ENCODE results near the gene TRAFD1.

TRAFD1 gene

DNA sequence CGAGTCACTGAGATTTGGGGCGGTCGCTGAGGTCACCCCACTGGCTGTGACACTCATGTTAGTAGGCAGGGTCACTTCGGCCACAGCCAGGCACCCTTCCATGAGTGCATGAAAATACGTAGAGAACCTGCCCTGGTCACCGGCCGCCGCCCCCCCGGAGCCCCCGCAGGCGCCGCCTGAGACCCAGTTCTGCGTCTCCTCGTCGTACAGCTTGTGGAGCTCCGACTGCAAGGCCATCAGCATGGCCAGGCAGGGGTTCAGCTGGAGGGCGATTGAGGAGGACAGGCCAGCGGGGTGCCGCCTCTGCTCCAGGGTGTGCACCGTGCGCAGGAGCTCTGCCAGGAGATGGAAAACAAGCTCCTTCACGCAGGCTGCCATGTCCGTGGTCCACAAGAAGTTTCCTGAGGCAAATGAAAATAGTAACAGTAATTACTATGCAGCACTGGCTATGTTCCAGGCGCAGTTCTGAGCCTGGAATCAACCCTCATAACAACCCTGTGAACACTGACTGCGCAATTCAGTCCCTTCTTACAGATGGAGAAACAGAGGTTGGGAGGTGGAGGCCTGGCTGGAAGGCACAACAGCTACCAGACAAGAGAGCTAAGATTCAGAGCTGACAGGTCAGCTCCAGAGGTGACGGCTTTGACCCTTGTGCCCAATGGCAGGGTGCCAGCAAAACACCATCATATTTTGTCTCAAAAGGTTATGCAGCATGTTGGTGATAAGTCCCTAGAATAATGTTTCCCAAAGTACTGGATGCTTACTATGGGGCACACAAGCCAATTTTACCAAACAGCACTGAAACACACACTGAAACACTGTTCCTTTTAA is 59.9 kb downstream of the TRAFD1 start:
- Histone ChIP-seq H3F3A (ENCODE audit: insufficient read depth) (no peaks in the 10 kb centered on the region), H3K27ac (ENCODE audit: low read depth, low read length) (no peak overlapping the region), H4K20me1 (ENCODE audit: low read depth, low read length) (no peaks in the 10 kb centered on the region), H3K27me3 (ENCODE audit: low read length) (no peaks in the 10 kb centered on the region), H2AFZ (ENCODE audit: low read depth, low read length, severe bottlenecking) (no peak overlapping the region), H3K4me3 (ENCODE audit: insufficient read depth, low read length, poor library complexity, severe bottlenecking) (no peak overlapping the region), H3K36me3 (ENCODE audit: low read length) (peaks cover 3% of the 10 kb centered on the region; the same call in 1 of the 2 replicates), H3K9me2 (replicated peaks; ENCODE audit: insufficient read depth, low read length) (no peaks in the 10 kb centered on the region), H3K79me2 (ENCODE audit: insufficient read depth, low read length) (no peaks in the 10 kb centered on the region), H3K4me2 (ENCODE audit: low read depth, low read length, poor library complexity, severe bottlenecking) (no peak overlapping the region), H3K9ac (ENCODE audit: low read length) (no peak overlapping the region), H3K9me3 (ENCODE audit: insufficient read depth, low read length) (no peaks in the 10 kb centered on the region)
- no peak for TF ChIP-seq EZH2phosphoT487 (conservative IDR thresholded peaks at IDR 0.05; ENCODE audit: low read length)
- TF ChIP-seq, protein P1, sequence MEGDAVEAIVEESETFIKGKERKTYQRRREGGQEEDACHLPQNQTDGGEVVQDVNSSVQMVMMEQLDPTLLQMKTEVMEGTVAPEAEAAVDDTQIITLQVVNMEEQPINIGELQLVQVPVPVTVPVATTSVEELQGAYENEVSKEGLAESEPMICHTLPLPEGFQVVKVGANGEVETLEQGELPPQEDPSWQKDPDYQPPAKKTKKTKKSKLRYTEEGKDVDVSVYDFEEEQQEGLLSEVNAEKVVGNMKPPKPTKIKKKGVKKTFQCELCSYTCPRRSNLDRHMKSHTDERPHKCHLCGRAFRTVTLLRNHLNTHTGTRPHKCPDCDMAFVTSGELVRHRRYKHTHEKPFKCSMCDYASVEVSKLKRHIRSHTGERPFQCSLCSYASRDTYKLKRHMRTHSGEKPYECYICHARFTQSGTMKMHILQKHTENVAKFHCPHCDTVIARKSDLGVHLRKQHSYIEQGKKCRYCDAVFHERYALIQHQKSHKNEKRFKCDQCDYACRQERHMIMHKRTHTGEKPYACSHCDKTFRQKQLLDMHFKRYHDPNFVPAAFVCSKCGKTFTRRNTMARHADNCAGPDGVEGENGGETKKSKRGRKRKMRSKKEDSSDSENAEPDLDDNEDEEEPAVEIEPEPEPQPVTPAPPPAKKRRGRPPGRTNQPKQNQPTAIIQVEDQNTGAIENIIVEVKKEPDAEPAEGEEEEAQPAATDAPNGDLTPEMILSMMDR (IDR thresholded peaks at IDR 0.05; ENCODE audit: insufficient read depth, low read length, poor library complexity, severe bottlenecking): no peak

DNA sequence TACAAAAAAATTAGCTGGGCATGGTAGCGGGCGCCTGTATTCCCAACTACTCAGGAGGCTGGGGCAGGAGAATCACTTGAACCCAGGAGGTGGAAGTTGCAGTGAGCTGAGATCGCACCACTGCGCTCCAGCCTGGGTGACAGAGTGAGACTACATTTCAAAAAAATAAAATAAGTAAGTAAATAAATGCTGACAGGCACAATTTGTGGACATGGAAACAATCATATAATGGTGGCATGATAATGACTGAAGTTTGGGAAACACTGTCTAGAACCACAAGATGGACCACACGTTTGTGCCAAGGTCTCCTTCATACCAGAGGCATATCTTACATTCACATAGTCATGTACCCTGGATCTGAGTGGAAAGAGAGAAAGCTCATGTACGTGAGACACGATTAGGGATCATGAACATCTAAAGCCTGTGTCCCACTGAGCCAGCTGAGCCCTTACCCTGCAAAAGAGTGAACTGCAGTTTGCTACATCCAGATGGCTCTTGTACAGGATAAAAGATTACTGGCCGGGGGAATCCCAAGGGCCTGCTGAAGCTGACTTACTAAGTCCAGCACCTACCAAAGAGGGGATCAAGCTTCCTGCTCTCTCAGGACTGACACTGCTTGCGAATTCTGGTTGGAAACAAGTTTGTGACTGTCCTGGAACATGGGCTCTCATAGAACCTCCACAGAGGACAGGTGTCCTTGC is 62.9 kb downstream of the TRAFD1 start:
- H3K9ac ChIP-seq (ENCODE audit: low read length): no peak overlapping the region
- no peaks in the 10 kb centered on the region for H3K9me3 ChIP-seq (ENCODE audit: insufficient read depth, low read length)
- H3K9me2 ChIP-seq (replicated peaks; ENCODE audit: insufficient read depth, low read length): no peaks in the 10 kb centered on the region
- H3K27ac ChIP-seq (ENCODE audit: low read depth, low read length): no peak overlapping the region
- H2AFZ ChIP-seq (ENCODE audit: low read depth, low read length, severe bottlenecking): no peak overlapping the region
- no peaks in the 10 kb centered on the region for H3K79me2 ChIP-seq (ENCODE audit: insufficient read depth, low read length)
- H3K27me3 ChIP-seq (ENCODE audit: low read length): no peaks in the 10 kb centered on the region
- no peaks in the 10 kb centered on the region for H3F3A ChIP-seq (ENCODE audit: insufficient read depth)
- H4K20me1 ChIP-seq (ENCODE audit: low read depth, low read length): no peaks in the 10 kb centered on the region
- no peak overlapping the region for H3K4me3 ChIP-seq (ENCODE audit: insufficient read depth, low read length, poor library complexity, severe bottlenecking)
- no peak overlapping the region for H3K4me2 ChIP-seq (ENCODE audit: low read depth, low read length, poor library complexity, severe bottlenecking)
- TF ChIP-seq, protein P1 (IDR thresholded peaks at IDR 0.05; ENCODE audit: insufficient read depth, low read length, poor library complexity, severe bottlenecking): no peak
- TF ChIP-seq EZH2phosphoT487 (conservative IDR thresholded peaks at IDR 0.05; ENCODE audit: low read length): no peak
- H3K36me3 ChIP-seq (ENCODE audit: low read length): peaks cover 5% of the 10 kb centered on the region; the same call in 1 of the 2 replicates

DNA sequence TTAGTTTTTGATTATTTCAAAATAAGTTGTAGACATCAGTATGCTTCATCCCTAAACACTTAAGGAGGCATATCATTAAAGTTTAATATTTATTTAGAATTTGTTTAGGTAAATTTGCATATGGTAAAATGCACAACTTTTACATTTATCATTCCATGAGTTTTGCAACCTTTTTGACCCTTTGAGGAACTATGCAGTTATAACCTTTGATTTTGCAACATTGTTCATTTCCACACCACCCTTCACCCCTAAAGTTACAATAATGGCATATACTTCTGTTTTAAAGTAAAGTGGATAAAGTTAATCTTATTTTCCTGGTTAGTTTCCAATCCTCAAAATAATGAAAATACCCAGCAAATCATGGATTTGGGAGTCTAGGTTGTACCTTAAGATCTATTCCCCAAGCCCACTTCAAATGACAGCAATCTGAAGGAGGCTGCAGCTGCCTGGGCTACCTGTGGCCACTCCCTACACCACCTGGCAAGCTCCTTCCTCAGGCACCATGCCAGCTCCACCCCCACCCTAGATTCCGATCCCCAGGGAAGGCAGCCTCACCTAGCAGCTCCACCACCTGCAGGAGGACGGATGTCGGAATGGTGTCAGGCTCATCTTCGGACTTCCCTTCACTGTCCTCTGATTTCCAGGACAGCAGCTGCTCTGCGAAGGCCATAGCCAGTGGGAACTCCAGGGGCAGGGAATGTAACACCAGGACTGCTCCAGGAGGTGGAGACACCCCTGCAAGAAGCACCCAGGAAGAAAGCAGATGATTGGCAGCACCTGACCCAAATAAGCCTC is 65.1 kb downstream of the TRAFD1 start:
- H4K20me1 ChIP-seq (ENCODE audit: low read depth, low read length): no peaks in the 10 kb centered on the region
- no peaks in the 10 kb centered on the region for H3K79me2 ChIP-seq (ENCODE audit: insufficient read depth, low read length)
- no peaks in the 10 kb centered on the region for H3K9me2 ChIP-seq (replicated peaks; ENCODE audit: insufficient read depth, low read length)
- H3K27ac ChIP-seq (ENCODE audit: low read depth, low read length): no peak overlapping the region
- H3K4me3 ChIP-seq (ENCODE audit: insufficient read depth, low read length, poor library complexity, severe bottlenecking): no peak overlapping the region
- no peak overlapping the region for H3K9ac ChIP-seq (ENCODE audit: low read length)
- TF ChIP-seq, protein P1 (IDR thresholded peaks at IDR 0.05; ENCODE audit: insufficient read depth, low read length, poor library complexity, severe bottlenecking): no peak
- no peak for TF ChIP-seq EZH2phosphoT487 (conservative IDR thresholded peaks at IDR 0.05; ENCODE audit: low read length)
- no peak overlapping the region for H2AFZ ChIP-seq (ENCODE audit: low read depth, low read length, severe bottlenecking)
- H3K4me2 ChIP-seq (ENCODE audit: low read depth, low read length, poor library complexity, severe bottlenecking): no peak overlapping the region
- no peaks in the 10 kb centered on the region for H3K9me3 ChIP-seq (ENCODE audit: insufficient read depth, low read length)
- peaks cover 5% of the 10 kb centered on the region; the same call in 1 of the 2 replicates for H3K36me3 ChIP-seq (ENCODE audit: low read length)
- no peaks in the 10 kb centered on the region for H3F3A ChIP-seq (ENCODE audit: insufficient read depth)
- no peaks in the 10 kb centered on the region for H3K27me3 ChIP-seq (ENCODE audit: low read length)

All from SU-DHL-6 (cell line).